GM20000 (cell line): ENCODE data around the gene COX15.
"Not testable (repeated sequence)": the region's sequence is repeated elsewhere in the genome, so short reads cannot be mapped to it uniquely, and the experiment has no call there.

Experiments
- DNase-seq: peaks from one replicate; pipeline ENCODE4 v3.0.0; 2012; ENCODE audit warnings: low spot score
- CTCF ChIP-seq: IDR thresholded peaks from 2 replicates; pipeline ENCODE4 v1.5.1; 2012; ENCODE audit warnings: mild to moderate bottlenecking, control low read depth; ENCODE audit errors: extremely low read depth, missing control alignments

The COX15 gene

GRCh38 chr10:99740933-99741559 lies 9.1 kb upstream of the COX15 start:
- TF ChIP-seq CTCF, result no peak
- no peak for DNase-seq

- TF ChIP-seq CTCF, result no peak
- no peak for DNase-seq
Observed at GRCh38 chr10:99740260-99740659, 8.3 kb upstream of the COX15 start.

- not testable (repeated sequence) for DNase-seq
Observed at GRCh38 chr10:99734111-99734510, 2.2 kb upstream of the COX15 start.

GRCh38 chr10:99733366-99733765 lies 1.4 kb upstream of the COX15 start:
- no peak for TF ChIP-seq CTCF
- DNase-seq, result no peak

GRCh38 chr10:99731306-99732032 lies 458 bp downstream of the COX15 start:
- DNase-seq, result no peak
- TF ChIP-seq CTCF, result no peak

GRCh38 chr10:99730026-99730425 lies 1.9 kb downstream of the COX15 start:
- TF ChIP-seq CTCF, result no peak
- no peak for DNase-seq

GRCh38 chr10:99720387-99720786 lies 11.5 kb downstream of the COX15 start:
- DNase-seq, result no peak
- no peak for TF ChIP-seq CTCF

GRCh38 chr10:99714446-99714845 lies 17.5 kb downstream of the COX15 start:
- DNase-seq, result no peak
- TF ChIP-seq CTCF, result no peak
